HAP-1 (cell line): ENCODE measurements around the gene TMEM129.

ENCODE experiments used
- DNase-seq, 2 experiments: peaks; one replicate each; pipeline ENCODE4 v3.0.0-alpha.2; 2016 to 2020; ENCODE audit warnings: low spot score in 2 of 2
- H3K27me3 ChIP-seq: fragments of 250-450 bp; sonication (Bioruptor Pico); 2 replicates; pipeline ENCODE4 v1.5.1; 2020; ENCODE audit warnings: low read depth, mild to moderate bottlenecking, moderate library complexity
- H3K36me3 ChIP-seq: fragments of 250-450 bp; sonication (Bioruptor Pico); replicated peaks from 2 replicates; pipeline ENCODE4 v1.5.1; 2020; ENCODE audit warnings: mild to moderate bottlenecking
- H3K4me1 ChIP-seq: fragments of 250-450 bp; sonication (Bioruptor Pico); 2 replicates; pipeline ENCODE4 v1.5.1; 2020; ENCODE audit warnings: mild to moderate bottlenecking
- H3K4me3 ChIP-seq: fragments of 250-450 bp; sonication (Bioruptor Pico); 2 replicates; pipeline ENCODE4 v1.5.1; 2020; ENCODE audit warnings: mild to moderate bottlenecking, moderate library complexity
- H3K9me3 ChIP-seq: fragments of 250-450 bp; sonication (Bioruptor Pico); 2 replicates; pipeline ENCODE4 v1.5.1; 2020; ENCODE audit warnings: mild to moderate bottlenecking, moderate library complexity
- in situ Hi-C: fragments of 300-500 bp; cut with MboI; formaldehyde crosslinking; loops from 3 replicates; pipeline ENCODE4 v1.14.3; 2020; ENCODE audit warnings: low sequenced_read_pairs, inconsistent platforms, mixed read lengths

Gene TMEM129

GRCh38 chr4:1717129-1718094 is 3.7 kb downstream of the TMEM129 start:
- peaks cover 9% of the 10 kb centered on the region for H3K4me1 ChIP-seq
- no peak overlapping the region for H3K4me3 ChIP-seq
- H3K36me3 ChIP-seq: peaks cover 34% of the 10 kb centered on the region
- in situ Hi-C loops: no loop called here
- H3K27me3 ChIP-seq: no peaks in the 10 kb centered on the region
- H3K9me3 ChIP-seq: no peaks in the 10 kb centered on the region
- DNase-seq: no peak

- H3K4me3 ChIP-seq: no peak overlapping the region
- in situ Hi-C loops: no loop called here
- DNase-seq: no peak
- peaks cover 9% of the 10 kb centered on the region for H3K4me1 ChIP-seq
- H3K36me3 ChIP-seq: peaks cover 27% of the 10 kb centered on the region
- no peaks in the 10 kb centered on the region for H3K9me3 ChIP-seq
- no peaks in the 10 kb centered on the region for H3K27me3 ChIP-seq
These were observed 4.8 kb downstream of the TMEM129 start for GRCh38 chr4:1716065-1716945.

- in situ Hi-C loops: no loop called here
- Histone ChIP-seq H3K4me1 (peaks cover 12% of the 10 kb centered on the region), H3K9me3 (no peaks in the 10 kb centered on the region), H3K36me3 (peaks cover 32% of the 10 kb centered on the region), H3K27me3 (no peaks in the 10 kb centered on the region), H3K4me3 (no peak overlapping the region)
- DNase-seq: no peak
These were observed 5.9 kb downstream of the TMEM129 start for GRCh38 chr4:1715002-1715758.

GRCh38 chr4:1714303-1715001 is 6.7 kb downstream of the TMEM129 start:
- Histone ChIP-seq H3K9me3 (no peaks in the 10 kb centered on the region), H3K4me3 (peak overlapping the region; percentile 80), H3K27me3 (no peaks in the 10 kb centered on the region), H3K36me3 (peaks cover 39% of the 10 kb centered on the region), H3K4me1 (peaks cover 16% of the 10 kb centered on the region)
- DNase-seq: peak in 1 of 2 experiments; percentile 61
- in situ Hi-C loops: no loop called here

DNA sequence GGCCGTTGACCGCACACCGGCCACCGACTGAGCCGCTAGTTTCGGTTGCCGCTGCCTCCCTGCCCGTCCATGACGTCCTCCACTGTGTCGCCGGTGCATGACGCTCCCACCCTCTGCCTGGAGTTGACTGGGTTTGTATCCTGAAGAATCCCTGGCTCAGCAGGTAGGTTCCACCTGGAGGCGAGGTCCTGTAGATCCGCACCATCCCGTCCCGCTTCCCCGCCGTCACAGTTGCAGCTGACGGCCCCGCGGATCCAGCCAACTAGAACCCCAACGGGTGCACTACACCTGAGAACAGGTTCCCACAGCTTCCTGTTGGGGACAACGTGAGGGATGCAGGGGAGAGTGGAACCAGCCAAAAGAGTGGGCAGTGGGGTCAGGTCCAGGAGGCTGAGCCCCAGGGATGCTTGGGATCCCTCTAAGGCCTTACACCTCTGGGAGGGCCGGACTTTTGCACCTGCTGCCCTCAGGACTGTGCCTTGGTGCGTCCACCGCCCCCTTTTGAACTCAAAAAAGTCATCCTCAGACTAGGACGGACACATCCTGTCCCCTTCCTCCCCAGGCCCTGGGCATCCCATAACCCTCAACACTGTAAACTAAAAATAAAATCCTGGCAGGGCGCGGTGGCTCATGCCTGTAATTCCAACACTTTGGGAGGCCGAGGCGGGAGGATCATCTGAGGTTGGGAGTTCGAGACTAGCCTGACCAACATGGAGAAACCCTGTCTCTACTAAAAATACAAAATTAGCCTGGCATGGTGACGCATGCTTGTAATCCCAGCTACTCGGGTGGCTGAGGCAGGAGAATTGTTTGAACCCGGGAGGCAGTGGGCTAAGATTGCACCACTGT is 7.9 kb downstream of the TMEM129 start:
- in situ Hi-C loops: no loop called here
- no peak for DNase-seq
- peak overlapping the region; percentile 80 for H3K4me3 ChIP-seq
- H3K36me3 ChIP-seq: peaks cover 39% of the 10 kb centered on the region
- H3K27me3 ChIP-seq: no peaks in the 10 kb centered on the region
- no peaks in the 10 kb centered on the region for H3K9me3 ChIP-seq
- peaks cover 28% of the 10 kb centered on the region for H3K4me1 ChIP-seq

- in situ Hi-C loops: no loop called here
- H3K4me1 ChIP-seq: peaks cover 30% of the 10 kb centered on the region
These were observed 8.7 kb downstream of the TMEM129 start, which contains the start of gene SLBP for GRCh38 chr4:1712216-1713002. Gene SLBP (minus strand): TSS chr4:1712319. CDS start chr4:1712188, 131 bp downstream.

GRCh38 chr4:1711571-1712215 is 9.4 kb downstream of the TMEM129 start:
- Histone ChIP-seq H3K9me3 (no peaks in the 10 kb centered on the region), H3K36me3 (peaks cover 34% of the 10 kb centered on the region), H3K27me3 (no peaks in the 10 kb centered on the region), H3K4me3 (peak overlapping the region; percentile 80), H3K4me1 (peaks cover 30% of the 10 kb centered on the region)
- in situ Hi-C loops: no loop called here
- DNase-seq: peak in 1 of 2 experiments; percentile 42

More at GRCh38 chr4:1712216-1713002, 8.7 kb downstream of the TMEM129 start, which contains the start of gene SLBP:
- peak within 1 kb of the TSS; percentile 80 for H3K4me3 ChIP-seq
- no peaks in the 10 kb centered on the region for H3K27me3 ChIP-seq
- H3K36me3 ChIP-seq: peaks cover 39% of the 10 kb centered on the region
- DNase-seq: peak; percentile 92 to 99
- no peaks in the 10 kb centered on the region for H3K9me3 ChIP-seq

DNA sequence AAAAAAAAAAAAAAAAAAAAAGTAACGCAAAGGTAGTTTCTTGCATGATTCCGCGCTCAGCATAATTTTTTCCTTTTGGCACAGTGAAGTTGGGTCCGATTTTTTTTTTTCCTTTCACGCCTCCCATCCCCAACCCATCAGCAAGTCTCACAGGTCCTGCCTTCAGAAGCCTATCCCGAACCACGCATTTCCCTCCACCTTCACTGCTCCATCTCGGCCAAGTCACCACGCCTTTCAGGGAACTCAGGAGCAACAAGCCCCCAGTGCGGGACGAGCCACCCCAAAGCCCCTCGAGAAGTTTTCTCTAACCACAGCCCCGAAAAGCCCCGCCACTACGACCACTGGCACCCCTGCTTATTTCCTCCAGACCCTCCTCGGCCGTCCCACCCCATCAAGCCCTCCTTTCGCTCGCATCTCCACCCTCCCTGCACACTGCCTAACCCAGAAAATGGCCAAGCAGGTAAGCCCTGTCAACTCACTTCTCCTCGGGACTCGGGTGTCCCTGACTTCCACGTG is 10.0 kb downstream of the TMEM129 start:
- in situ Hi-C loops: no loop called here
- H3K4me3 ChIP-seq: peak overlapping the region; percentile 80
- H3K36me3 ChIP-seq: peaks cover 36% of the 10 kb centered on the region
- peaks cover 30% of the 10 kb centered on the region for H3K4me1 ChIP-seq
- no peaks in the 10 kb centered on the region for H3K9me3 ChIP-seq
- H3K27me3 ChIP-seq: no peaks in the 10 kb centered on the region
- peak in 1 of 2 experiments; percentile 42 for DNase-seq

DNA sequence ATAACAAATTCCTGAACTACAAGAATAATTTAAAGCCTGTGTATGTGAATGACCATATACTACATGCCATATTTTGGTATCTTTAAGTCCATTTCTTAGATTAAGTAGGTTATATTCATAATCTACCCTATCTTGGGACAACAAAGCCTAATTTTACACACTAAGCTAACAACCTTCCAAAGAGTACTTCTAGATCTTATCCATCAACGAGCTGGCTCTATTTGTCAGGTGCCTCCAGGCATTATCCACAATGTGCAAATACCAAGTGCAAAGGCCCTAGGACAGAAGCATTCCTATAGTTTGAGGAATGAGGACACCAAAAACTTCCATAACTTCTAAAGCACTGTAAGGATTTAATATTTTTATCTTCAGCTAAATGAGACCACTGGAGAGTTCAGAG is 12.5 kb downstream of the TMEM129 start:
- no peak for DNase-seq
- Histone ChIP-seq H3K4me1 (peaks cover 23% of the 10 kb centered on the region), H3K27me3 (no peaks in the 10 kb centered on the region), H3K4me3 (no peak overlapping the region), H3K9me3 (no peaks in the 10 kb centered on the region), H3K36me3 (peaks cover 54% of the 10 kb centered on the region)
- in situ Hi-C loops: no loop called here

DNA sequence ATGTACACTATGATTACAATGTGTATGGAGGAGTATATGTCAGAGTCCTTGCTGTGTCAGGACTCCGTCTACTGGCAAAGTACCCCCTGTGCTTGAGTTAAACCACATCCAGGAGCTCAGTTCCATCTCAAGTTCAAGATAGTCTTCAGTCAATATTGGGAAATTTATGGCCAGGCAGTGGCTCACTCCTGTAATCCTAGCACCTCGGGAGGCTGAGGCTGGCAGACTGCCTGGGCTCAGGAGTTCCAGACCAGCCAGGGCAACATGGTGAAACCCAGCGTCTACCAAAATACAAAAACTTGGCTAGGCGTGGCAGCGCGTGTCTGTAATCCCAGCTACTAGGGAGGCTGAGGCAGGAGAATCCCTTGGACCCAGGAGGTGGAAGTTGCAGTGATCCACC is 14.8 kb downstream of the TMEM129 start:
- Histone ChIP-seq H3K4me3 (no peak overlapping the region), H3K36me3 (peaks cover 76% of the 10 kb centered on the region)
- in situ Hi-C loops: no loop called here

DNA sequence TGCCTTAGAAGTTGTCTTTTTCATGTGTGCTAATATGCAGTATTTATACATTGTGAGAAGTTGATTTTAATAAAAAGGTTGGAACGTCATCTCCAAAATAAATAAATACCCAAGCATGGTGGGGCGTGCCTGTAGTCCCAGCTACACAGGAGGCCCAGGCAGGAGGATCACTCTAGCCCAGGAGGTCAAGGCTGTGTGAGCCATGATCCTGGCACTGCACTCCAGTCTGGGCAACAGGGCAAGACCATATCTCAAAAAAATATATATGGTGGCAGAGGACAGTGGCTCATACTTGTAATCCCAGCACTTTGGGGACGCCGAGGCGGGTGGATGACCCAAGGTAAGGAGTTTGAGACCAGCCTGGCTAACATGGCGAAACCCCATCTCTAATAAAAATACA is 15.4 kb downstream of the TMEM129 start:
- in situ Hi-C loops: no loop called here
- H3K36me3 ChIP-seq: peaks cover 81% of the 10 kb centered on the region
- no peak for DNase-seq
- H3K9me3 ChIP-seq: no peaks in the 10 kb centered on the region
- no peak overlapping the region for H3K4me3 ChIP-seq
- no peaks in the 10 kb centered on the region for H3K27me3 ChIP-seq
- H3K4me1 ChIP-seq: peaks cover 23% of the 10 kb centered on the region

More for the DNA sequence above, 14.8 kb downstream of the TMEM129 start:
- DNase-seq: no peak
- Histone ChIP-seq H3K4me1 (peaks cover 23% of the 10 kb centered on the region), H3K27me3 (no peaks in the 10 kb centered on the region), H3K9me3 (no peaks in the 10 kb centered on the region)
